GM23338 (cell line): ENCODE results near the gene HOXD1.

ENCODE experiments used
- EZH2 ChIP-seq: fragments of 200-600 bp; sonication (generic); IDR thresholded peaks from one replicate; pipeline ENCODE4 v1.8.0; 2017; ENCODE audit warnings: antibody characterized with exemption, mild to moderate bottlenecking, low read depth; ENCODE audit not compliant: unreplicated experiment
- EZH2phosphoT487 ChIP-seq: fragments of 200-600 bp; sonication (generic); IDR thresholded peaks from one replicate; pipeline ENCODE4 v1.8.1; 2018; ENCODE audit warnings: antibody characterized with exemption; ENCODE audit not compliant: unreplicated experiment
- ZNF114 ChIP-seq: fragments of 250-450 bp; sonication (Bioruptor Pico); IDR thresholded peaks from 2 replicates; pipeline ENCODE4 v1.5.0; 2020; ENCODE audit warnings: mild to moderate bottlenecking, moderate library complexity
- TF ChIP-seq, protein P1 (sequence below), 2 experiments: fragments of 200-600 bp in 1 of 2; sonication (generic) in 1 of 2; conservative IDR thresholded peaks; 2 replicates each; pipeline versions ENCODE4 v1.5.1 to v1.6.1; 2016 to 2017; ENCODE audit warnings: antibody characterized with exemption in 2 of 2, low read depth in 2 of 2, mild to moderate bottlenecking in 2 of 2, moderate library complexity in 1 of 2

- TF ChIP-seq, protein P1, sequence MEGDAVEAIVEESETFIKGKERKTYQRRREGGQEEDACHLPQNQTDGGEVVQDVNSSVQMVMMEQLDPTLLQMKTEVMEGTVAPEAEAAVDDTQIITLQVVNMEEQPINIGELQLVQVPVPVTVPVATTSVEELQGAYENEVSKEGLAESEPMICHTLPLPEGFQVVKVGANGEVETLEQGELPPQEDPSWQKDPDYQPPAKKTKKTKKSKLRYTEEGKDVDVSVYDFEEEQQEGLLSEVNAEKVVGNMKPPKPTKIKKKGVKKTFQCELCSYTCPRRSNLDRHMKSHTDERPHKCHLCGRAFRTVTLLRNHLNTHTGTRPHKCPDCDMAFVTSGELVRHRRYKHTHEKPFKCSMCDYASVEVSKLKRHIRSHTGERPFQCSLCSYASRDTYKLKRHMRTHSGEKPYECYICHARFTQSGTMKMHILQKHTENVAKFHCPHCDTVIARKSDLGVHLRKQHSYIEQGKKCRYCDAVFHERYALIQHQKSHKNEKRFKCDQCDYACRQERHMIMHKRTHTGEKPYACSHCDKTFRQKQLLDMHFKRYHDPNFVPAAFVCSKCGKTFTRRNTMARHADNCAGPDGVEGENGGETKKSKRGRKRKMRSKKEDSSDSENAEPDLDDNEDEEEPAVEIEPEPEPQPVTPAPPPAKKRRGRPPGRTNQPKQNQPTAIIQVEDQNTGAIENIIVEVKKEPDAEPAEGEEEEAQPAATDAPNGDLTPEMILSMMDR (conservative IDR thresholded peaks at IDR 0.05; ENCODE audit: low read depth in 2 of 2): no peak
- TF ChIP-seq EZH2phosphoT487 (peak; percentile 93), EZH2 (peak; percentile 98), ZNF114 (no peak)
These were observed 35.9 kb upstream of the HOXD1 start for GRCh38 chr2:176152350-176153181.
